Caco-2 (cell line): ENCODE results near the gene TPRG1. TPM values are rescaled to one million over a fixed set of nuclear protein-coding genes. Genes with fewer than 3 reads are reported as not detected.

Experiments used
- BruUV-seq: library from RNA; stranded (reverse); fragments of 400-500 nt; replicated peaks from 2 replicates; lab custom pipeline; 2021; lab: Mats Ljungman, UMichigan
- CTCF ChIA-PET: fragments of 300-600 bp; sonication (Branson Sonifier 250); formaldehyde crosslinking; loops from one replicate; lab custom pipeline; 2022; ENCODE audit warnings: antibody characterized with exemption; lab: Charles Lee
- POLR2A ChIA-PET: fragments of 300-600 bp; sonication (Branson Sonifier 250); formaldehyde crosslinking; loops from one replicate; lab custom pipeline; 2022; ENCODE audit warnings: antibody characterized with exemption; lab: Charles Lee
- DNase-seq, 2 experiments: peaks; one replicate each; pipeline versions ENCODE4 v3.0.0 to v3.0.0-alpha.2; 2020 to 2022
- H3K27me3 ChIP-seq: replicated peaks from 2 replicates; pipeline ENCODE4 v1.6.0; 2011; ENCODE audit warnings: low read length; ENCODE audit not compliant: control insufficient read depth, insufficient read depth
- H3K36me3 ChIP-seq: 2 replicates; pipeline ENCODE4 v1.5.1; 2011; ENCODE audit warnings: low read length; ENCODE audit not compliant: control insufficient read depth, insufficient read depth
- H3K4me1 ChIP-seq: fragments of 250-450 bp; sonication (Bioruptor Pico); 2 replicates; pipeline ENCODE4 v1.5.1; 2020; ENCODE audit warnings: mild to moderate bottlenecking
- H3K4me3 ChIP-seq: 2 replicates; pipeline ENCODE4 v1.5.1; 2011; ENCODE audit warnings: low read depth, mild to moderate bottlenecking, control low read depth, low read length
- H3K9me3 ChIP-seq: fragments of 250-450 bp; sonication (Bioruptor Pico); 2 replicates; pipeline ENCODE4 v1.5.1; 2020; ENCODE audit warnings: mild to moderate bottlenecking, moderate library complexity
- H3K27ac Mint-ChIP-seq: one replicate; pipeline ENCODE4 v1.8.0; 2022; ENCODE audit warnings: mixed read lengths; ENCODE audit not compliant: unreplicated experiment
- H3K27me3 Mint-ChIP-seq: one replicate; pipeline ENCODE4 v1.8.0; 2022; ENCODE audit warnings: mixed read lengths; ENCODE audit not compliant: insufficient read depth, unreplicated experiment
- H3K36me3 Mint-ChIP-seq: one replicate; pipeline ENCODE4 v1.8.0; 2022; ENCODE audit warnings: mild to moderate bottlenecking, mixed read lengths; ENCODE audit not compliant: insufficient read depth, unreplicated experiment
- H3K4me1 Mint-ChIP-seq: one replicate; pipeline ENCODE4 v1.8.0; 2022; ENCODE audit warnings: low read depth, mixed read lengths; ENCODE audit not compliant: unreplicated experiment
- H3K4me3 Mint-ChIP-seq: one replicate; pipeline ENCODE4 v1.8.0; 2022; ENCODE audit warnings: mild to moderate bottlenecking, moderate library complexity, mixed read lengths; ENCODE audit not compliant: unreplicated experiment
- H3K9me3 Mint-ChIP-seq: one replicate; pipeline ENCODE4 v1.8.0; 2022; ENCODE audit warnings: mixed read lengths; ENCODE audit not compliant: unreplicated experiment
- CTCF ChIP-seq, 2 experiments: fragments of 200-600 bp in 1 of 2; IDR thresholded peaks; 1 replicate in 1 of 2; 2 replicates in 1 of 2; pipeline versions ENCODE4 v1.5.1 to v1.8.0; 2011 to 2022; ENCODE audit warnings: antibody characterized with exemption in 1 of 2, control low read depth in 1 of 2, inconsistent platforms in 1 of 2, low read depth in 1 of 2, low read length in 1 of 2, mild to moderate bottlenecking in 1 of 2, moderate library complexity in 1 of 2; ENCODE audit not compliant: insufficient read depth in 1 of 2, severe bottlenecking in 1 of 2, unreplicated experiment in 1 of 2
- intact Hi-C: fragments of 100-400 bp; cut with micrococcal nuclease; formaldehyde crosslinking; loops from one replicate; pipeline ENCODE4 v1.10.0; 2022; ENCODE audit not compliant: unreplicated experiment
- total RNA-seq: library from RNA; stranded (reverse); gene quantifications from 2 replicates; pipeline ENCODE4 v1.2.3, GENCODE V29; 2022

The TPRG1 gene
- total RNA-seq, 1 experiment from 2014 or later: 1.5 TPM

GRCh38 chr3:189184566-189184965 is 12.8 kb downstream of the TPRG1 start:
- TF ChIP-seq CTCF (IDR thresholded peaks at IDR 0.05; ENCODE audit: insufficient read depth in 1 of 2, low read depth in 1 of 2, low read length in 1 of 2, severe bottlenecking in 1 of 2, unreplicated experiment in 1 of 2): no peak
- Histone ChIP-seq H3K27me3 (no peaks in the 10 kb centered on the region), H3K36me3 (no peaks in the 10 kb centered on the region), H3K4me3 (no peak overlapping the region), H3K9me3 (peaks cover 13% of the 10 kb centered on the region), H3K4me1 (peaks cover 19% of the 10 kb centered on the region)
- peaks cover 32% of the 10 kb centered on the region for H3K9me3 Mint-ChIP-seq
- H3K4me3 Mint-ChIP-seq: no peak overlapping the region
- ChIA-PET CTCF (no interaction called here), POLR2A (no interaction called here)
- H3K27me3 Mint-ChIP-seq: no peaks in the 10 kb centered on the region
- peaks cover 12% of the 10 kb centered on the region for H3K4me1 Mint-ChIP-seq
- H3K36me3 Mint-ChIP-seq: peaks cover 6% of the 10 kb centered on the region
- no peak overlapping the region for H3K27ac Mint-ChIP-seq
- BruUV-seq: no TSS peak
- intact Hi-C loops: no loop called here
- no peak for DNase-seq

- Mint-ChIP-seq H3K27me3 (no peaks in the 10 kb centered on the region), H3K4me1 (peaks cover 12% of the 10 kb centered on the region), H3K4me3 (no peak overlapping the region), H3K9me3 (peaks cover 34% of the 10 kb centered on the region), H3K27ac (no peak overlapping the region), H3K36me3 (peaks cover 6% of the 10 kb centered on the region)
- H3K4me1 ChIP-seq: peaks cover 20% of the 10 kb centered on the region
- no peak overlapping the region for H3K4me3 ChIP-seq
- intact Hi-C loops: no loop called here
- POLR2A ChIA-PET: no interaction called here
- no peak for TF ChIP-seq CTCF (IDR thresholded peaks at IDR 0.05; ENCODE audit: insufficient read depth in 1 of 2, low read depth in 1 of 2, low read length in 1 of 2, severe bottlenecking in 1 of 2, unreplicated experiment in 1 of 2)
- no peaks in the 10 kb centered on the region for H3K27me3 ChIP-seq
- CTCF ChIA-PET: no interaction called here
- H3K36me3 ChIP-seq: no peaks in the 10 kb centered on the region
- no peaks in the 10 kb centered on the region; the same call in none of the 2 replicates for H3K9me3 ChIP-seq
- DNase-seq: no peak
- BruUV-seq: no TSS peak
These were observed 14.3 kb downstream of the TPRG1 start for GRCh38 chr3:189186101-189186500.

GRCh38 chr3:189188466-189188865 is 16.7 kb downstream of the TPRG1 start:
- no peaks in the 10 kb centered on the region for H3K27me3 Mint-ChIP-seq
- H3K27ac Mint-ChIP-seq: peak overlapping the region; percentile 86
- ChIA-PET CTCF (no interaction called here), POLR2A (no interaction called here)
- Histone ChIP-seq H3K4me1 (peaks cover 20% of the 10 kb centered on the region), H3K27me3 (no peaks in the 10 kb centered on the region), H3K4me3 (no peak overlapping the region), H3K36me3 (no peaks in the 10 kb centered on the region), H3K9me3 (peaks cover 6% of the 10 kb centered on the region)
- H3K4me3 Mint-ChIP-seq: peak overlapping the region; percentile 63
- peak; percentile 49 to 70 for DNase-seq
- H3K36me3 Mint-ChIP-seq: peaks cover 6% of the 10 kb centered on the region
- TF ChIP-seq CTCF (IDR thresholded peaks at IDR 0.05; ENCODE audit: insufficient read depth in 1 of 2, low read depth in 1 of 2, low read length in 1 of 2, severe bottlenecking in 1 of 2, unreplicated experiment in 1 of 2): no peak
- intact Hi-C loops: loop anchor here (2.0 kb wide), 1 partner anchor 44 kb away; no protein-coding TSS in a partner anchor
- BruUV-seq: no TSS peak
- peaks cover 12% of the 10 kb centered on the region for H3K4me1 Mint-ChIP-seq
- H3K9me3 Mint-ChIP-seq: peaks cover 37% of the 10 kb centered on the region
